ENCODE data around the gene CSE1L.

- TF ChIP-seq CTCF (IDR thresholded peaks at IDR 0.05) (peak; percentile 63), SMC3 (IDR thresholded peaks at IDR 0.05; ENCODE audit: low read depth, low read length) (peak; percentile 5; the same call in 1 of the 2 replicates), POLR2AphosphoS5 (IDR thresholded peaks at IDR 0.05; ENCODE audit: low read depth, low read length) (no peak), GATA2 (CRISPR knock-in tag; IDR thresholded peaks at IDR 0.05) (no peak), EZH2phosphoT487 (IDR thresholded peaks at IDR 0.05; ENCODE audit: borderline replicate concordance, low read depth) (no peak), RCOR1 (IDR thresholded peaks at IDR 0.05; ENCODE audit: low read length) (no peak), SIN3A (IDR thresholded peaks at IDR 0.05; ENCODE audit: borderline replicate concordance, low read depth, low read length) (no peak), EP300 (IDR thresholded peaks at IDR 0.05; ENCODE audit: borderline replicate concordance in 1 of 2, low read depth in 1 of 2, low read length in 1 of 2) (no peak), TAF1 (IDR thresholded peaks at IDR 0.05; ENCODE audit: borderline replicate concordance, low read depth, low read length) (no peak), REST (IDR thresholded peaks at IDR 0.05; ENCODE audit: low read depth, low read length) (no peak)
Measured at GRCh38 chr20:49028684-49029083, 17.4 kb upstream of the CSE1L start.

All from SK-N-SH (cell line).